Fibroblast of villous mesenchyme (primary cell): ENCODE measurements around the gene ERFE. TPM values are rescaled to one million over a fixed set of nuclear protein-coding genes. Genes with fewer than 3 reads are reported as not detected.

Experiments used
- DNase-seq: peaks from one replicate; pipeline ENCODE4 v3.0.0-alpha.2; 2010; ENCODE audit warnings: low read depth
- H3K4me3 ChIP-seq: 2 replicates; pipeline ENCODE4 v1.5.1; 2011; ENCODE audit warnings: low read depth, mild to moderate bottlenecking, low read length
- total RNA-seq: library from RNA; depleted of rRNA; stranded (reverse); fragments of >200 nt; gene quantifications from 2 replicates; pipeline ENCODE4 v1.2.3, GENCODE V29; 2012
- TF ChIP-seq, protein P1 (sequence below): IDR thresholded peaks from 2 replicates; pipeline ENCODE4 v1.5.1; 2012; ENCODE audit warnings: low read depth, mild to moderate bottlenecking, low read length; ENCODE audit not compliant: insufficient read depth

Gene ERFE
- total RNA-seq, 1 donor: 0.86 TPM

DNA sequence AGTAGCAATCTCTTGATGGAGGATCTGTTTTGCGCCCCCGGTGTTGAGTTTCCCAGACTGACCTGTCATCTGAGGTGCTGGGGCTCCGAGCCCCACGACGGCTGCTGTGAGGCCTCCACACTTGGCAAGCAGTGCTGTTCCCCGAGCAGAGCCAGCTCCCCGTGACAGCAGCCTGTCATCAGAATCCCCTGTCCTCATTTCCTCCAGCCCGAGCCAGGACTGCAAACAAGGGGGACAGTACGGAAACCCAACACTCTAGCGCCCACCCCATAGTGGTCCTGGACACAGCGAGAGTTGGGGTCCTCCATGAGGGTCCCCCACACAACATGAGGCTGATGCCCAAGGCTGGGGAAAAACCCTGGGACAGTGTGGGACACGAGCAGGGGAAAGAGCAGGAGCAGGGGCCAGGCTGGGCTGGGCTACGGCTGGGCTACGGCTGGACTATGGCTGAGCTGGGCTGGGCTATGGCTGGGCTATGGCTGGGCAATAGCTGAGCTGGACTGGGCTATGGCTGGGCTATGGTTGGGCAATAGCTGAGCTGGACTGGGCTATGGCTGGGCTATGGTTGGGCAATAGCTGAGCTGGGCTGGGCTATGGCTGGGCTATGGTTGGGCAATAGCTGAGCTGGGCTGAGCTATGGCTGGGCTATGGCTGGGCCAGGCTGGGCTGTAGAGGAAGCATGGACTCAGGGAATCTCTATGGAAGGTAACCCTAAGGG, 21.8 kb upstream of the ERFE start:
- no peak overlapping the region for H3K4me3 ChIP-seq
- TF ChIP-seq, protein P1, sequence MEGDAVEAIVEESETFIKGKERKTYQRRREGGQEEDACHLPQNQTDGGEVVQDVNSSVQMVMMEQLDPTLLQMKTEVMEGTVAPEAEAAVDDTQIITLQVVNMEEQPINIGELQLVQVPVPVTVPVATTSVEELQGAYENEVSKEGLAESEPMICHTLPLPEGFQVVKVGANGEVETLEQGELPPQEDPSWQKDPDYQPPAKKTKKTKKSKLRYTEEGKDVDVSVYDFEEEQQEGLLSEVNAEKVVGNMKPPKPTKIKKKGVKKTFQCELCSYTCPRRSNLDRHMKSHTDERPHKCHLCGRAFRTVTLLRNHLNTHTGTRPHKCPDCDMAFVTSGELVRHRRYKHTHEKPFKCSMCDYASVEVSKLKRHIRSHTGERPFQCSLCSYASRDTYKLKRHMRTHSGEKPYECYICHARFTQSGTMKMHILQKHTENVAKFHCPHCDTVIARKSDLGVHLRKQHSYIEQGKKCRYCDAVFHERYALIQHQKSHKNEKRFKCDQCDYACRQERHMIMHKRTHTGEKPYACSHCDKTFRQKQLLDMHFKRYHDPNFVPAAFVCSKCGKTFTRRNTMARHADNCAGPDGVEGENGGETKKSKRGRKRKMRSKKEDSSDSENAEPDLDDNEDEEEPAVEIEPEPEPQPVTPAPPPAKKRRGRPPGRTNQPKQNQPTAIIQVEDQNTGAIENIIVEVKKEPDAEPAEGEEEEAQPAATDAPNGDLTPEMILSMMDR: no peak
- DNase-seq: peak; percentile 91

DNA sequence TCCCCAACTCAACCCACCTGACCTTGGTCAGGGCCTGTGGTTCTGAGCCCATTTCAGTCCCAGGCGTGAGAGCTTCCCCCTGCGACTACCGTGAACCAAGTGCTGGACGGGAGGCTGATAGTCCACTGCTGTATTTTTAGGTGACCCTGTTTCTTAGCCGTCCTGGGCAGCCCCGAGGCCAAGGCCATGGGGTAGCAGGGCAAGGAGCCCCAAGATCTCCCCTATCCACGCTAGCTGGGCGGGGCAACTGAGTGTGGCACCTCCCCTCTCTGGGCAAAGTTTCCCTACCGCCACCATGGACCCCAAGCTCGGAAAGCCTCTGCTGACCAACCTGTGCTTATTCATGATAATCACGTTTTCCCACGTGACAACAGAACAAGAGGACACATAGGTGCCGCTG, 20.9 kb upstream of the ERFE start:
- no peak for DNase-seq
- no peak overlapping the region for H3K4me3 ChIP-seq
- TF ChIP-seq, protein P1: no peak

DNA sequence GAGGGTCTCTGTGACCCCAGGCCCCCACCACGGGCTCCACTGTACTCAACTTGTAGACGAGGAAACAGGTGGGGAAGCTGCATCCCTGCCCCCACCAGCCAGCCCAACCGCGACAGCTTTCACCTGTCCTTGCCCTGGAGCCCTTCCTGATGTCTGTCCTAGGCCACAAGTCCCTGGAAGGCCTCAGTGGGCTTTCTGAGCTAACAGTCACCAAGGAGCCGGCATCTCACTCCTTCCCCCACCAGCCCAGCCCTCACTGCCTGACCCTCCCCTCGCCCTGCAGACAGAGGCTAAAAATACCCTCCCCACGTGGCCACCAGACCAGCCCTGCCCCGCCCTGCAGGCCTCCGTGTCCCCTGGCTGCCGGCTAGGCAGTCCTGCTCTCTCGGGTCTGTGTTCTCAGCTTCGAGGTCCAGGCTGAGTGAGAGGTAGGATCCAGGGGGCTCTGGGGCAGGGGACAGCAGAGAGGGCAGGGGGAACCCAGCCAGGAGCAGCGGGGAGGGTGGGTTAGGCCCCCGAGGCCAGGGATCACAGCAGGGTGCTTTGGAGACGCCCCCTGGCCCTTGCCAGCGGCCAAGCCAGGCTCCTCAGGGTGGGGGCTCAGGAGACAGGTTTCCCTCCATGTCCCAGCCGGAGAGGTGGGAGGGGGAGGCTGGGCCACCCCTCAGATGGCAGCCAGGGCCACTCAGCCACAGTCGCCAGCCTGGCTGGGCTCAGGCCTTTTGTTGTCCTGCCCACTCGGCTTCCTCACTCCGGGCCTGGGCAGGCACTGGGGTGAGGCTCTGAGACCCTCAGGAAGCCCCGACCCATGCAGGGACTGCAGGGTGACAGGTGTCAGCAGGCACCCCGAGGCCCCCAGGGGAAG, 20.2 kb upstream of the ERFE start, which contains the start of gene KLHL30:
TSS of gene KLHL30 (plus strand) at position 338 of the 865 bp plus-strand sequence. CDS start 2,087 bp downstream, outside the sequence.
- no peak for DNase-seq
- no peak within 1 kb of the TSS for H3K4me3 ChIP-seq
- TF ChIP-seq, protein P1: no peak

DNA sequence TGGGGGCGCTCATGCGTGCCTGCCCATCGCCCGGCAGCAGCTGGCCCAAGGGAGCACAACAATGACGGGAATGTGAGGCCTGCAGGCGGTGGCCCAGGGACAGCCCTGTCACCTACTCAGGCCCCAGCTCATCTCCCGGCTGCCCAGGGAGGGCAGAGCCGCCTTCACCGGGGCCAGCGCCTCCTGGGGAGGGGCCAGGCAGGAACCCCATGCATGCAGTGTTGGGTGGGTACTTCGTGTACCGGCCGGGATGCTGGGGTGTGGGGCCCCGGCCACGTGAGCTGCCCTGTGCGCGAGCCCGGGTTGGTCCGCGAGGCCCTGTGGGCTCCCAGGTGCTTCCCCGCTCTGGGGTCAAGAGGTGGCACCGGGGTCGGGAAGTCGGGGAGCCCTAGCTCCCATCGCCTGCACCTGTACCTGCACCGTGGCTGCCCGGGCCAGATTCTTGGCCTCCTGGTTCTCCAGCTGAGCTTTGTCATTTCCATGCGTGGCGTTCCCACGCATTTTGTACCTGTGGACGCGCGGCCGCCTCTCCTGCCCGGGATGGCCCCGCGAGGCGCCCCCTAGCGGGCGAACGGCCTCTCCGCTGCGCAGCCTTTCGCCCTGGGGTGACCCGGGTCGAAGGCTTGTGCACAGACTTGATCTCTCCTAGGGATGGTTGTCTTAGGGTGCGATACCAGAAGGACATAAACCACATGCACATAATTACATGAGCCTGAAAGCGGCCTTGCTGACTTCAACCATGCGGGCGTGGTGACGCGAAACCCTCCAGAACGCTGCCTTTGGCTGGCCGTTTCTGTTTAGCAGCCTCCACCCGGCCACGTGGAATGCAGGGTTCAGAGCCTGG, 19.4 kb upstream of the ERFE start:
- H3K4me3 ChIP-seq: no peak overlapping the region
- TF ChIP-seq, protein P1: peak; percentile 43
- DNase-seq: no peak

DNA sequence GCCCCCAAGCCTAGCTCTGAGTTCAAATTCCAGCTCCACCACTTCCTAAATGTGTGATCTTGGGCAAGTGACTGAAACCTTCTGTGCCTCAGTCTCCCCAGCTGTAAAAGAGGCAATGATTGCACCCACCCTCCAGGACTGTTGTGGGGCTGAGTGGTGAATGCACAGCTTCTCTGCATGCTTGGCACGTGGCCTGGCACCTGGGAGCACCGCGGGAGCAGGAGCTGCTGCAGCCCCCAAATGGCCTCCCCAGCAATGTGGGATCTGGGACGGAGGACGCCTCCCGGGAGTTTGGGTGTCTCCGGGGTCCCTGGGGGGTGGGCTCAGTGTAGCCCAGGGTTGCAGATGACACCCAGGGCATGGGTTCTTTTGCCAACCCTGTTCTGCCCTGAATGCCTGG, 18.7 kb upstream of the ERFE start:
- no peak overlapping the region for H3K4me3 ChIP-seq
- no peak for DNase-seq
- TF ChIP-seq, protein P1: no peak

DNA sequence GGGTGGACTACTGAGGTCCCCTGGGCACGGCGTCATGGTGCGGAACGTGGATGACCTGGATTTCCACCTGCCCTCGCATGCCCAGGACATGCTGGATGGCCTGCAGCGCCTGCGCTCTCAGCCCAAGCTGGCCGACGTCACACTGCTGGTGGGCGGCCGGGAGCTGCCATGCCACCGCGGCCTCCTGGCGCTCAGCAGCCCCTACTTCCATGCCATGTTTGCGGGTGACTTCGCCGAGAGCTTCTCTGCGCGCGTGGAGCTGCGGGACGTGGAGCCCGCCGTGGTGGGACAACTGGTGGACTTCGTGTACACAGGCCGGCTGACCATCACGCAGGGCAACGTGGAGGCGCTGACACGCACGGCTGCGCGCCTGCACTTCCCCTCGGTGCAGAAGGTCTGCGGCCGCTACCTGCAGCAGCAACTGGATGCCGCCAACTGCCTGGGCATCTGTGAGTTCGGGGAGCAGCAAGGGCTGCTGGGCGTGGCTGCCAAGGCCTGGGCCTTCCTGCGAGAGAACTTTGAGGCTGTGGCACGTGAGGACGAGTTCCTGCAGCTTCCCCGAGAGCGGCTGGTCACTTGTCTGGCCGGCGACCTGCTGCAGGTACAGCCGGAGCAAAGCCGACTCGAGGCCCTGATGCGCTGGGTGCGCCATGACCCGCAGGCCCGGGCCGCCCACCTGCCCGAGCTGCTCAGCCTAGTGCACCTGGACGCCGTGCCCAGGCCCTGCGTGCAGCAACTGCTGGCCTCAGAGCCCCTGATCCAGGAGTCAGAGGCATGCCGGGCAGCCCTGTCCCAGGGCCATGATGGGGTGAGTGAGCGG, 17.8 kb upstream of the ERFE start:
- H3K4me3 ChIP-seq: no peak overlapping the region
- TF ChIP-seq, protein P1: no peak
- DNase-seq: no peak
